ENCODE data around the gene GCSAM.

DNA sequence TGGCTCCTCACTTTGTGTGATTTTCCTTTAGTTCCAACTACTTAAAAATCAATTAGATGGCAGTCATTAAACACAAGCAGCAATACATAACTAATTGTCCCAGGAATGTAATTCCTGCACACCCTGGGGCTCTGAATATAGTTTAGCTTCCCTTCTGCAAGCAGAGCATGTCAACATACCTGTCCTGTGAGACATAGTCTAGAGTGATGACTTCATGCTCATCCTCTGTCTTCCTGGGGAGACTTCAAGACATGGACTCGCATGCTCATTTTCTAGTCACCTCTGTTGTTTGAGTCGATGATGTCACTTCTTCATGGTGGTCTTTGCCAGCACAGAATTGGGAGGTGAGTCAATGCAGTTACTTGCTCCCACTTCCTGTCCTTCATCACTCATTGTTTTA is 31.1 kb downstream of the GCSAM start:
- TF ChIP-seq GATA3 (IDR thresholded peaks at IDR 0.05; ENCODE audit: low read depth, low read length) = no peak
- no peak for TF ChIP-seq GATA2 (IDR thresholded peaks at IDR 0.05; ENCODE audit: low read depth, low read length)
